GM18508 (cell line): Measurements from ENCODE around the gene ASMT.
"Not testable (repeated sequence)": the region's sequence is repeated elsewhere in the genome, so short reads cannot be mapped to it uniquely, and the experiment has no call there.

Source experiments
- ATAC-seq: cut with Tn5 transposase; IDR thresholded peaks from one replicate; pipeline ENCODE4 v1.9.1; 2021; ENCODE audit warnings: moderate number of reproducible peaks; ENCODE audit not compliant: insufficient read depth, unreplicated experiment

Gene ASMT

GRCh38 chrX:1614927-1615326 lies at the start of gene ASMT:
ASMT (plus strand) TSS chrX:1615059; CDS start chrX:1615200, 141 bp downstream.
- no peak for ATAC-seq

- ATAC-seq, result not testable (repeated sequence)
Observed at GRCh38 chrX:1574181-1574580, 40.7 kb upstream of the ASMT start.

GRCh38 chrX:1576201-1576992 lies 38.5 kb upstream of the ASMT start:
- no peak for ATAC-seq

- no peak for ATAC-seq
Observed at GRCh38 chrX:1577845-1578244, 37.0 kb upstream of the ASMT start.

GRCh38 chrX:1578511-1579173 lies 36.2 kb upstream of the ASMT start:
- no peak for ATAC-seq

- ATAC-seq, result no peak
Observed at GRCh38 chrX:1581132-1581531, 33.7 kb upstream of the ASMT start.

GRCh38 chrX:1582686-1583437 lies 32.0 kb upstream of the ASMT start:
- ATAC-seq, result peak; percentile 75

GRCh38 chrX:1584237-1585011 lies 30.4 kb upstream of the ASMT start:
- ATAC-seq, result no peak

GRCh38 chrX:1587161-1587560 lies 27.7 kb upstream of the ASMT start:
- ATAC-seq, result no peak

GRCh38 chrX:1589356-1590130 lies 25.3 kb upstream of the ASMT start:
- ATAC-seq, result no peak

GRCh38 chrX:1591102-1591862 lies 23.6 kb upstream of the ASMT start, which contains the start of gene AKAP17A:
AKAP17A (plus strand) TSS chrX:1591604; CDS start chrX:1593463, 1,859 bp downstream.
- ATAC-seq, result no peak

GRCh38 chrX:1591863-1592469 lies 22.9 kb upstream of the ASMT start:
- ATAC-seq, result no peak

GRCh38 chrX:1592470-1593142 lies 22.3 kb upstream of the ASMT start:
- peak; percentile 52 for ATAC-seq

- ATAC-seq, result no peak
Observed at GRCh38 chrX:1593286-1594271, 21.3 kb upstream of the ASMT start.

- no peak for ATAC-seq
Observed at GRCh38 chrX:1595711-1596060, 19.2 kb upstream of the ASMT start.

- ATAC-seq, result no peak
Observed at GRCh38 chrX:1596676-1597344, 18.0 kb upstream of the ASMT start.
